Chondrocyte (in vitro differentiated cells): ENCODE results near the gene RCC2. TPM values are rescaled to one million over a fixed set of nuclear protein-coding genes. Genes with fewer than 3 reads are reported as not detected.

Experiments used
- DNase-seq: peaks from one replicate; pipeline ENCODE4 v3.0.0; 2021; ENCODE audit warnings: mixed read lengths, low spot score
- H3K27ac Mint-ChIP-seq: one replicate; pipeline ENCODE4 v1.8.0; 2021; ENCODE audit warnings: mild to moderate bottlenecking, moderate library complexity, mixed read lengths; ENCODE audit not compliant: unreplicated experiment
- H3K27me3 Mint-ChIP-seq: 2 replicates; pipeline ENCODE4 v1.8.0; 2021; ENCODE audit warnings: low read depth, mixed read lengths
- H3K36me3 Mint-ChIP-seq: 2 replicates; pipeline ENCODE4 v1.8.0; 2021; ENCODE audit warnings: low read depth, mixed read lengths
- H3K4me1 Mint-ChIP-seq: 2 replicates; pipeline ENCODE4 v1.8.0; 2021; ENCODE audit warnings: low read depth, mild to moderate bottlenecking, mixed read lengths
- H3K4me3 Mint-ChIP-seq: one replicate; pipeline ENCODE4 v1.8.0; 2021; ENCODE audit warnings: mild to moderate bottlenecking, moderate library complexity, mixed read lengths; ENCODE audit not compliant: unreplicated experiment
- H3K9me3 Mint-ChIP-seq: 2 replicates; pipeline ENCODE4 v1.8.0; 2021; ENCODE audit warnings: low read depth, mixed read lengths
- total RNA-seq: library from RNA; stranded (reverse); gene quantifications from 3 replicates; pipeline ENCODE4 v1.2.1, GENCODE V29; 2021
- TF ChIP-seq, protein P1 (sequence below): fragments of 200-600 bp; sonication (generic); IDR thresholded peaks from 2 replicates; pipeline ENCODE4 v1.5.0; 2021; ENCODE audit warnings: antibody characterized with exemption, mild to moderate bottlenecking, moderate library complexity

RCC2 gene
- total RNA-seq, 1 donor from 2014 or later: 90.0 TPM

DNA sequence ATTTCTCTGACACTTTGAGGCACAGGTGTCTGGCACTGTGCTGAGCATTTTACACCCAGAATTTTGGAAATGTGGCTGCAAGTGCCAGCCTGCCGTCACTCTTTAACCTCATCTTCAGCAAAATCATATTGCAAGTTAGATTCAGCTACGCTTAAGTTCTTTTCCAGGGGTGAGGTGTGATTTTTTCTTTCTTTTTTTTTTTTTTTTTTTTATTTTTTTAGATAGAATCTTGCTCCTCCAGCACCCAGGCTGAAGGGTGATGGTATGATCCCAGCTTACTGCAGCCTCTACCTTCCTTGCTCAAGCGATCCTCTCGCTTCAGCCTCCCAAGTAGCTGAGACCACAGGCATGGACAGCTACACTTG is 2.5 kb upstream of the RCC2 start:
- Mint-ChIP-seq H3K36me3 (no peaks in the 10 kb centered on the region), H3K4me3 (peak overlapping the region; percentile 3), H3K27ac (peak overlapping the region; percentile 89), H3K27me3 (no peaks in the 10 kb centered on the region), H3K4me1 (peaks cover 36% of the 10 kb centered on the region), H3K9me3 (no peaks in the 10 kb centered on the region)
- DNase-seq: no peak
- TF ChIP-seq, protein P1, sequence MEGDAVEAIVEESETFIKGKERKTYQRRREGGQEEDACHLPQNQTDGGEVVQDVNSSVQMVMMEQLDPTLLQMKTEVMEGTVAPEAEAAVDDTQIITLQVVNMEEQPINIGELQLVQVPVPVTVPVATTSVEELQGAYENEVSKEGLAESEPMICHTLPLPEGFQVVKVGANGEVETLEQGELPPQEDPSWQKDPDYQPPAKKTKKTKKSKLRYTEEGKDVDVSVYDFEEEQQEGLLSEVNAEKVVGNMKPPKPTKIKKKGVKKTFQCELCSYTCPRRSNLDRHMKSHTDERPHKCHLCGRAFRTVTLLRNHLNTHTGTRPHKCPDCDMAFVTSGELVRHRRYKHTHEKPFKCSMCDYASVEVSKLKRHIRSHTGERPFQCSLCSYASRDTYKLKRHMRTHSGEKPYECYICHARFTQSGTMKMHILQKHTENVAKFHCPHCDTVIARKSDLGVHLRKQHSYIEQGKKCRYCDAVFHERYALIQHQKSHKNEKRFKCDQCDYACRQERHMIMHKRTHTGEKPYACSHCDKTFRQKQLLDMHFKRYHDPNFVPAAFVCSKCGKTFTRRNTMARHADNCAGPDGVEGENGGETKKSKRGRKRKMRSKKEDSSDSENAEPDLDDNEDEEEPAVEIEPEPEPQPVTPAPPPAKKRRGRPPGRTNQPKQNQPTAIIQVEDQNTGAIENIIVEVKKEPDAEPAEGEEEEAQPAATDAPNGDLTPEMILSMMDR: no peak

DNA sequence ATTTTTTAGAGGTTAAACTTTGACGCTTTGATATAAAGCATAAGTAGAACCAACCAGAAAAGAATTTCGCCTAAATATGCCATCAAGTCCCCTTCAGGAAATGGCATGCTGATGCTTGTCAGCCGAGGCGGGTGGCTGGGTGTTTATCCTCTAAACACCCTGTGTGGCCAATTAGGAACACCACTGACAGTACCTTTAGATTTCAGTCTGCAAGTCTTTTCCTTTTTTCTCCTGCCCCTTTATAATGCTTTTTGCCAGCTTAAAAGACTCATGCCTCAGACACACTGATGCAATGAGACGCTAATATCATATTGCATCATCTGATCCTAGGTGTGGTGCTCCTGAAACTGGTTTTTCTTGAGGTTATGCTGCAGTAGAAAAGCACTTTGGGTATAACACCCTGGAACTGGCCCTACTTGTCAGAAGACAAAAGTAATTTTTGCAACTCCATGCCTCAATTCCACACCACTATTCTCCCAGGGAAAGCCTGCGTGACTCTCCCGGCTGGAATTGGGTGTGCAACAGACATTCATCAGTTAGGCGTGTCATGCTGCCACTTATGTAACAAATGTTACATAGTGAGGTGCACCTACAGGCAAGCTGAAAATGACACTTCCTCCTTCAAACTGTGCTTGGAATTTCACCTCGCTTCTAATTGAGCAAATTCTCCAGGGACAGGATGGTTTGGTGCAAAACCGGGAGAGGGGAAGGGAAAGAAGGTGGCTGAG is 2.0 kb upstream of the RCC2 start:
- H3K27ac Mint-ChIP-seq: peak overlapping the region; percentile 89
- no peaks in the 10 kb centered on the region for H3K27me3 Mint-ChIP-seq
- TF ChIP-seq, protein P1: peak; percentile 10
- DNase-seq: no peak
- no peaks in the 10 kb centered on the region for H3K36me3 Mint-ChIP-seq
- peaks cover 41% of the 10 kb centered on the region for H3K4me1 Mint-ChIP-seq
- peak overlapping the region; percentile 3 for H3K4me3 Mint-ChIP-seq
- no peaks in the 10 kb centered on the region for H3K9me3 Mint-ChIP-seq

DNA sequence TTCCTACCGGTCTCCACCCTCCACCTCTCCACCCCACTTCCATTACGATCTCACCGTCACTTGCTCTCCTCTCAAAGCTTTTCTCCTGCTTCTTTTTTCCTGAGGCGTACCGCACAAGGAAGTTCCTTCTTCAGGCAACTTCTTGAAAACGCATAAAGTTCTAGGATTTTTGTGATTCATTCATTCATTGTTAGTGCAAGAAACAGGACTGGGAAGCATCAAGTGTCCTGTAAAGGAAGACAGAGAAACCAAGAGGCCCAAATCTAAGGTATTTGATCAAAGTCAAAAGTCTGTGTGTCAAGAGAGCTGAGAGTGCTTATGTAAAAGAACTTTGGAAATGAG is 1.3 kb upstream of the RCC2 start:
- H3K27me3 Mint-ChIP-seq: no peaks in the 10 kb centered on the region
- no peak for DNase-seq
- H3K4me1 Mint-ChIP-seq: peaks cover 47% of the 10 kb centered on the region
- no peaks in the 10 kb centered on the region for H3K36me3 Mint-ChIP-seq
- H3K27ac Mint-ChIP-seq: peak overlapping the region; percentile 89
- no peaks in the 10 kb centered on the region for H3K9me3 Mint-ChIP-seq
- TF ChIP-seq, protein P1: no peak
- peak overlapping the region; percentile 95 for H3K4me3 Mint-ChIP-seq

DNA sequence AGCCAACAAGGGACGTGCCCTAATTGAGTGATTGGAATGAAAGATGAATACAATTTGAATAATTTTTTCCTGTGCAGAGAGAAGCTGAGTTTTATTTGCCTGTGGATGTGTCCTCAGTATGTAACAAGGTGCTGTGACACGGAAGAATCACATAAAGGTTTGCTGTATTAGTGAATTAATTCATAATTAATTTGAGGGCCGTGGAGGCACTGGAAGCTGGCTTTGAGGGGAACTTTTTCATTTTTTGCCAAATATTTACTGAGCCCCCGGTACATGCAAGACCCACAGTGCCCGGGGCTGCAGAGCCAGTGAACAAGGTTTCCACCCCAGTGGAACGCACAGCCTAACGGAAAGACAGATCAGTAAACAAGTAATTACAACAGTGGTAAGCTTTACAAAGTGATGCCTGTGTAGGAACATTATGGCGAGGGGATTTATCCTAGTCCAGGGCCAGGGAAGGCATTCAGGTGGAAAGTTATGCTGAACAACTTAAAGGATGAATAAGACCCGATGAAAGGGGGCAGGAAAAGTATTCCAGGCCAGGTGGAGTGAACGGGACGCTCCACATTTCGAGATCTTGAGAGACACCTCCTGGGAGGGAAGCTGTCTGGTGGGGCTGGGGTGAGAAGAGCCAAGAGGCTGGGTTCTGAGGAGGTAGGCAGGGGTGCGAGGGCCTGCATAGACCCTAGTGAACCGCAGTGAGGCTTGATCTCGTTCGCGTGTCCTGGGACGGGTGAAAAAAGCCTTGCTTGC is 773 bp upstream of the RCC2 start:
- H3K27ac Mint-ChIP-seq: peak overlapping the region; percentile 89
- peaks cover 52% of the 10 kb centered on the region for H3K4me1 Mint-ChIP-seq
- TF ChIP-seq, protein P1: no peak
- peak overlapping the region; percentile 95 for H3K4me3 Mint-ChIP-seq
- no peak for DNase-seq
- H3K27me3 Mint-ChIP-seq: no peaks in the 10 kb centered on the region
- H3K36me3 Mint-ChIP-seq: no peaks in the 10 kb centered on the region
- no peaks in the 10 kb centered on the region for H3K9me3 Mint-ChIP-seq

DNA sequence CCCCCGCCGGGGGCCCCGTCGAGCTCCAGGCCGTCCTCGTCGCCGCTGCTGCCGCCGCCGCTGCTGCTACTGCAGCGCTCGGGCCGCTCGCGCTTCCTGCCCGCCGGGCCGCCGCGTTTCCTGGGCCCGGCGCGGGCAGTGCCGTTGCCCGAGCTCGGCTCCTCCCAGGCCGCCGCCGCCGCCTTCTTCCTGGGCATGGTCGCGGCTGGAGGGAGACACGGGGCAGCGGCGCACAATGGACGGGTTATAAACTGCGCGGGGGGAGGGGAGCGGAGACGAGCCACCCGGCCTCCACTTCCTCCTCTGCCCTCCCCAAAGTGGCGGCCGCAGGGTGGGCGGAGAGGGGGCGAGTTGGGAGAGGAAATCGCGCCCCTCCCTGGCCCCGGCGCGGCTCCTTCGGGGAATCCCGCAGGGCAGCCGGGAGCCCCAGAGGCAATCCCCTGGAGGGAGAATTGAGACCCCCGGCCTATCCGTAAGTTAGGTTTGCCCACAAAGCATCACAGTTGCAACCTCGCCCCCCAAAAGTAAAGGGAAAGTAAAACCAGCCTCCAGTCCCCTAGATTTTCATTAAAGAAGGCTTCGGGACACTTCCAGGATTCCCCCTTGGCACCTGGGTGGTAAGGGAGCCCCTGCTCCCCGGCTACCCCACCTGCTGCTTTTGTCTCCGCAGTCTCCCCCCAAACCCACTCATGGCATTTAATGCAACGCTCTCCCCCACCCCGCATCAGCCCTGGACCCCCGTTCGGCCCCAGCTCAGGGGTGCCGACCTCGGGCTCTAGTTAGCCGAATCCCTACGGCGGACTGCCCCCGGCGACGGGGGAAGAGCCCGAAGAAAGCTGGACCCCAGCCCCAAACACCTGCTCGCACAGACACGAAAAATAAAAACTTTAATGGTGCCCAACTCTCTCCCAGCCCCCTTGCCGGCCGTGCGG is 893 bp downstream of the RCC2 start:
- H3K9me3 Mint-ChIP-seq: no peaks in the 10 kb centered on the region
- H3K4me1 Mint-ChIP-seq: peaks cover 54% of the 10 kb centered on the region
- DNase-seq: no peak
- H3K36me3 Mint-ChIP-seq: no peaks in the 10 kb centered on the region
- H3K27me3 Mint-ChIP-seq: no peaks in the 10 kb centered on the region
- TF ChIP-seq, protein P1: no peak
- H3K4me3 Mint-ChIP-seq: peak overlapping the region; percentile 95
- peak overlapping the region; percentile 98 for H3K27ac Mint-ChIP-seq
